ENCODE measurements around the gene SP3.

SP3 gene

DNA sequence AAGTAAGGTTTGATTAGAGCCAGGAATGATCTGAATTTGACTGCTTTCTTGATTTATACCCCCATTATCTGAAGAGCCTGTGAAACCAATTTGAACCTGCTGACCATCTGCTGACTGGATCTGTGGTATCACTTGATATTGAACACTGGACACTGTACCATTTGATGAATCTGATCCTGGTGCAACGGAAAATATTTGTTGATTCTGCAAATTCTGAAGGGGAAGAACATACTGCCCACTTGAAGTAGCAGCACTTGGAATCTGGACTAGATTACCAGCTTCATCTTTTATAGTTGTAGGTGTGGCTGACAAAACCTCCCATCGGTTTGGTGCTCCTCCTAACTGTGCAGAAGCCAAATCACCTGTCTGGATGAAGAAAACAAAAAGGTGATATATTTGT is 9.3 kb downstream of the SP3 start:
- no peak for DNase-seq (ENCODE audit: low read depth)
- H3K4me3 ChIP-seq (ENCODE audit: low read depth, low read length) = no peak overlapping the region
- TF ChIP-seq, protein P1, sequence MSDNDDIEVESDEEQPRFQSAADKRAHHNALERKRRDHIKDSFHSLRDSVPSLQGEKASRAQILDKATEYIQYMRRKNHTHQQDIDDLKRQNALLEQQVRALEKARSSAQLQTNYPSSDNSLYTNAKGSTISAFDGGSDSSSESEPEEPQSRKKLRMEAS (IDR thresholded peaks at IDR 0.05; ENCODE audit: low read depth, low read length) = no peak
- TF ChIP-seq, protein P2, sequence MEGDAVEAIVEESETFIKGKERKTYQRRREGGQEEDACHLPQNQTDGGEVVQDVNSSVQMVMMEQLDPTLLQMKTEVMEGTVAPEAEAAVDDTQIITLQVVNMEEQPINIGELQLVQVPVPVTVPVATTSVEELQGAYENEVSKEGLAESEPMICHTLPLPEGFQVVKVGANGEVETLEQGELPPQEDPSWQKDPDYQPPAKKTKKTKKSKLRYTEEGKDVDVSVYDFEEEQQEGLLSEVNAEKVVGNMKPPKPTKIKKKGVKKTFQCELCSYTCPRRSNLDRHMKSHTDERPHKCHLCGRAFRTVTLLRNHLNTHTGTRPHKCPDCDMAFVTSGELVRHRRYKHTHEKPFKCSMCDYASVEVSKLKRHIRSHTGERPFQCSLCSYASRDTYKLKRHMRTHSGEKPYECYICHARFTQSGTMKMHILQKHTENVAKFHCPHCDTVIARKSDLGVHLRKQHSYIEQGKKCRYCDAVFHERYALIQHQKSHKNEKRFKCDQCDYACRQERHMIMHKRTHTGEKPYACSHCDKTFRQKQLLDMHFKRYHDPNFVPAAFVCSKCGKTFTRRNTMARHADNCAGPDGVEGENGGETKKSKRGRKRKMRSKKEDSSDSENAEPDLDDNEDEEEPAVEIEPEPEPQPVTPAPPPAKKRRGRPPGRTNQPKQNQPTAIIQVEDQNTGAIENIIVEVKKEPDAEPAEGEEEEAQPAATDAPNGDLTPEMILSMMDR (IDR thresholded peaks at IDR 0.05; ENCODE audit: low read depth, low read length) = no peak
- TF ChIP-seq MYC (IDR thresholded peaks at IDR 0.05; ENCODE audit: low read depth, low read length) (no peak), POLR2A (IDR thresholded peaks at IDR 0.05; ENCODE audit: extremely low read depth, insufficient read length) (no peak)

GRCh38 chr2:173955004-173955403 is 10.2 kb downstream of the SP3 start:
- peak; percentile 62 for DNase-seq (ENCODE audit: low read depth)
- H3K4me3 ChIP-seq (ENCODE audit: low read depth, low read length) = no peak overlapping the region
- TF ChIP-seq, protein P2 (IDR thresholded peaks at IDR 0.05; ENCODE audit: low read depth, low read length) = no peak
- TF ChIP-seq, protein P1 (IDR thresholded peaks at IDR 0.05; ENCODE audit: low read depth, low read length) = no peak
- TF ChIP-seq MYC (IDR thresholded peaks at IDR 0.05; ENCODE audit: low read depth, low read length) = no peak
- TF ChIP-seq POLR2A (IDR thresholded peaks at IDR 0.05; ENCODE audit: extremely low read depth, insufficient read length) = no peak

- no peak for DNase-seq (ENCODE audit: low read depth)
- no peak overlapping the region for H3K4me3 ChIP-seq (ENCODE audit: low read depth, low read length)
These were observed 12.1 kb downstream of the SP3 start for GRCh38 chr2:173953047-173953424.

GRCh38 chr2:173952267-173953046 is 12.7 kb downstream of the SP3 start:
- peak; percentile 43 for DNase-seq (ENCODE audit: low read depth)
- no peak for TF ChIP-seq MYC (IDR thresholded peaks at IDR 0.05; ENCODE audit: low read depth, low read length)
- TF ChIP-seq, protein P2 (IDR thresholded peaks at IDR 0.05; ENCODE audit: low read depth, low read length) = peak; percentile 28
- H3K4me3 ChIP-seq (ENCODE audit: low read depth, low read length) = no peak overlapping the region

More at GRCh38 chr2:173953047-173953424, 12.1 kb downstream of the SP3 start:
- TF ChIP-seq MYC (IDR thresholded peaks at IDR 0.05; ENCODE audit: low read depth, low read length) (no peak), POLR2A (IDR thresholded peaks at IDR 0.05; ENCODE audit: extremely low read depth, insufficient read length) (no peak)
- TF ChIP-seq, protein P1 (IDR thresholded peaks at IDR 0.05; ENCODE audit: low read depth, low read length) = no peak
- TF ChIP-seq, protein P2 (IDR thresholded peaks at IDR 0.05; ENCODE audit: low read depth, low read length) = no peak

DNA sequence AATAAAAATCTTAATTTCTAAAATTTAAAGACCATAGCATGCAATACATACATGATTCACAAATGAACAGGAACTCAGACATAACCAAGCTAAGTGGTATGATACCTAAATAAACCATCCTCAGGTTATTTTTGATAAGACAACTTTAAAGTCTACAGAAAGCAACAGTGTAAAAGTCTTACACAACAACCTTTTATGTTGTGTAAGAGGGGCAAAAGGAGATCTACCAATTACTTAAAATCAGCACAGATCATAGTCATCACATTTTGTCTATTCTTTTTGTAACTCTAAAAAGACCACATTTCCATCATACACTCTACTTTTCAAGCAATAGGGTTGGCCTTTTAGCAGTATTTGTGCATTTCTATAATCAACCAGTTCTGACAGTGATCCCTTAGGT is 16.3 kb downstream of the SP3 start:
- DNase-seq (ENCODE audit: low read depth) = peak; percentile 44
- no peak for TF ChIP-seq MYC (IDR thresholded peaks at IDR 0.05; ENCODE audit: low read depth, low read length)
- TF ChIP-seq, protein P2 (IDR thresholded peaks at IDR 0.05; ENCODE audit: low read depth, low read length) = no peak
- no peak for TF ChIP-seq POLR2A (IDR thresholded peaks at IDR 0.05; ENCODE audit: extremely low read depth, insufficient read length)
- TF ChIP-seq, protein P1 (IDR thresholded peaks at IDR 0.05; ENCODE audit: low read depth, low read length) = no peak
- H3K4me3 ChIP-seq (ENCODE audit: low read depth, low read length) = no peak overlapping the region
